Activated CD8-positive, alpha-beta memory T cell treated with anti-CD3 and anti-CD28 coated beads for 24 hours (primary cell): Measurements from ENCODE around the gene KREMEN1.
A peak's percentile ranks its signal among the peaks of the same experiment; 100 is the strongest.
"Not testable (repeated sequence)": the region's sequence is repeated elsewhere in the genome, so short reads cannot be mapped to it uniquely, and the experiment has no call there.

ENCODE experiments used
- DNase-seq: peaks from one replicate; pipeline ENCODE4 v3.0.0-alpha.2; 2020

KREMEN1 gene

DNA sequence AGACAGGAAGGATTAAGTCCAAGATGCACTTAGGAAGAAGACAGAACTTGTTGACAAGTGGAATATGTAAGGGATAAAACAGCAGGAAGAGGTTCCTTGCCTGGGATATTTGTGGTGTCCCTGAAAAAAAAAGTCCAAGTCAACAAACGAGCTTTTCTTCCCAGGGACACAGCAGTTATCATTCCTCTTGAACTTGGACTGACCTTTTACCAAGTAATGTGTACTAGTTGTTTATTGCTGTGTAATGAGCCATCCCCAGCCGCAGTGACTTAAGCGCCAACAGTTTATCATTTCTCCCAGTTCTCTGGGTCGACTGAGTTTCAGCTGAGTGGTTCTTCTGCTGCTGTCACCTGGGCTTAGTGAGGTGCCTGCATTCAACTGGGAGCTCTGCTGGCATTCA, 37.0 kb downstream of the KREMEN1 start:
- DNase-seq, result no peak

DNA sequence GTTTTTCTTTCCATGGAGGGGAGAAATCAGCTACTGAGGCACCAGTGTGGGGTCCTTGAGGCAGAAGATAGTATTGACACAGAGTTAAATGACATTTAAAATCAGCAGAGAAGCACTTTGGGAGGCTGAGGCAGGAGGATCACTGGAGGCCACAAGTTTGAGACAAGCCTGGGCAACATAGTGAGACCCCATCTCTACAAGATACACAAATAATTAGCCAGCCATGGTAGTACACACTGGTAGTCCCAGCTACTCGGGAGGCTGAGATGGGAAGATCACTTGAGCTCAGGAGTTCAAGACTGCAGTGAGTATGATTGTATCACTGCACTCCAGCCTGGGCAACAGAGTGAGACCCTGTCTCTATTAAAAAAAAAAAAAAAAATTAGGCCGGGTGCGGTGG, 38.1 kb downstream of the KREMEN1 start:
- DNase-seq, result no peak

DNA sequence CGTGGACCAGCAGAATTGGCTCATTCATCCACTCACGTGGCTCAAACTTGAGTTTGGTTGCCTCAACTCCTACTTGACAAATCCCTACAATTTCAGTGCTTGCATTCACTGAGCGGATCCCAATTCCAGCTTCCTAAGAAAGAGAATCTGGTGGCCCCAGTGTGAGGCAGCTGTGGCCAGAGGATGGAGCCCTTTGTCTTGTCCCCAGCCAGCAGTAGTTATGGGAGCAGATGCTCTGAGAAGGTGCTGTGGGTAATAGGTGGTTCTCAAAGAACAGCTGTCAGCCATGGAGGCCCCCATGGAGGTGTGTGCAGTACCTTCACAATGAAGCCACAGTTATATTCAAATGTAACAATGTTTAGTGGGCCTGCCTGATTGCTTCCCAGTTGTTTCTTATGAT, 39.3 kb downstream of the KREMEN1 start:
- DNase-seq, result no peak

DNA sequence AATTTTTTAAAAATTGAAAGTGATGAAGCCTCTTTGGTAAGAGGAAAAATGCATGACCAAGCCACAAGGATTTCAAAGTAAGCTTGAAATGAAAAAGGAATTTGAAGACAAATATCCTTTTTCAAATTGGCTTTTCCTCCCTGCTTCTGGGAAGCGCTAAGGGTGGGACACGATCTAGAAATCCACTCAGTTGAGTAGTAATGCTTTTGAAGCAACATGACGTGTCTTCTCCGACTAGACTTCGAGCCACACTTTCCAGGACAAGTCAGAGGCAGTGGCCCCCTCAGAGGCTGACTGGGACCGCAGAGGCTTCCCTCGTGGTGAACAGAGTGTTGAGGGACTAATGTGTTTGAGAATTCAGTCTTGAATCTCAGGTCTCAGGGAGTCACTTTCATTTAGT, 39.8 kb downstream of the KREMEN1 start:
- no peak for DNase-seq

DNA sequence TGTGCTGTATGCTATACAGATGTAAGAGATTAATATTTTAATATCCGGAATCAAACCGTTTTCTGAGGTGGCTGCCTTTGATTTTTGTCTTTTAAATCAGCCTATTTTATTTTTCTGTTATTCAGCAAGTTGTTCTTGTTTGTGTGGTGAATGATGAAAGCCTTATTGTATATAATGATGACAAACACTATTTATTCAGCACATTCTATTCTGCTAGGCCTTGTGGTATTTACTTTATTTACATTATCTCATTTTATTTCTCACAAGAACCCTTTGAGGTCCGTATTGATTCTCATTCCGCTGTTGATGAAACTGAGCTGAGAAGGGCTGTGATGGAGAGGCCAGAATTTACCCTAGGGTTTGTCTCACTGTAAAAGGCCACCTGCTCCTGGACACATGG, 40.5 kb downstream of the KREMEN1 start:
- DNase-seq, result no peak

DNA sequence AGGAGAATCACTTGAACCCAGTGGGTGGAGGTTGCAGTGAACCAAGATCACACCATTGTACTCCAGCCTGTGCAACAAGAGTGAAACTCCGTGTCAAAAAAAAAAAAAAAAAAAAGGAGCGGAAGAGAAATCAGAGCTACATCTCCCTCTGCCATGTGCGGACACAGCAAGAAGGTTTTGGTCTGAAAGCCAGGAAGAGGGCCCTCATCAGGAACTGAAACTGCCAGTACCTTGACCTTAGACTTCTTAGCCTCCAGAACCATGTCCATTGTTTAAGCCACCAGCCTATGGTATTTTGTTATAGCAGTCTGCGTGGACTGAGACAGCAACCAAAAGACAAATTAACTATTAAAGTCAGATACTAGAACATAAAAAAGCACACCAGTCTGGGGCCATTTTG, 41.6 kb downstream of the KREMEN1 start:
- no peak for DNase-seq

DNA sequence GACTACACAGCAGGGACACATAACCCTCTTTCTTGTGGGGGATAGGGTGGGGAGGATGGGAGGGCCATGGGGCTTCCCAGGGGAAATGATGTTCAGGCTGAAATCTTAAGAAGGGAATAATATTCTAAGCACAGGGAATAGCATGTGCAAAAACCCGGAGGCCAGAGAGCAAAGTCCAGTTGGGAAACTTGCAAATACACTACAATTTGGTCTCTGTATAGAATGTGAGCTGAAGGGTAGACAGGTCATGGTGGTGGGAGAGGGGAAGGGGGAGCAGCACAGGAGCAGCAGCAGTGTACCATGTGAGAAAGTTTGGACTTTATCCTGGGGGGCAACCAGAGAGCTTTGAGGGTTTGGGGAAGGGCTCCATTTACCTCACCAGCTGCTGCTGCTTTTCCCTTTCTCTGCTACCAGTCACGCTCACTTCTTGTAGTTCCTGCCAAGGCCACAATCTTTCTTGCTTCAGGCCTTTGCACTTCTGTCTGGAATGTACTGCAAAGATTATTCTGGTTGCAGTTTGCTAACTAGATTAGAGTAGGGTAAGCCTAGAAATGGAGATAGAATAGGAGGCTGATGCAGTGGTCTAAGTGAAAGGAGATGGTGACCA, 43.0 kb downstream of the KREMEN1 start:
- no peak for DNase-seq

DNA sequence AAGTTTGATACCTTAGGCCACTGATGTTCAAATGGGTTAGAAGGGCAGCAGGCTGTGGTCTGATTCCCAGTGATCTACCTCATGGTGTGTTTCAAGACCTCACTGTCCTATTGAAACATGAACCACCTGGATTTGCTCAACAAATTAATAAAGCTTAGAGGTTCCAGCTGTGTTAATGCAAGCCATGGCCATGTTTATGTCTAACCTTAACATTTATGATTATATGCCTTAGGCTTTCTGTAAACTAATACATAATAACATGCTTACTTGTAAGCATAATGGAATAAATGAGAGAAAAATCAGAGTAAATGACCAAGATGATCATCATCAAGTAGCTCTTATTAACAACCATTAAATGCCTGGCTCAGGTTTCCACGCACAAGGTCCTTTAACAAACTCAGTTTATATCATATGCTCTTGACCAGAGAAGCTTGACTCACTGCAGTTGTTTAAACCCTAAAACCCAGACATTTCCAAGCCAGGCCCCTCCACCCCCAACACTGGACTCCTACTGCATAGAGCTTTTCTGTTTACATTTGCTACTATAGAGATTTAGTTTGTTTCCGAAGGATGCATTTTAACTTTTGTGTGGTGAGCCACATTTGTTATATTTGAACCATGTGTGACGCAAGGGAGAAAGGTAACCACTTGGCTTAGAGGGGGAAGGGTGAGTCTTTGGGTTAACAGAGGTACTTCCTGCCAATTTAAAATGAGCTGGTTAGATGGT, 43.7 kb downstream of the KREMEN1 start:
- no peak for DNase-seq

DNA sequence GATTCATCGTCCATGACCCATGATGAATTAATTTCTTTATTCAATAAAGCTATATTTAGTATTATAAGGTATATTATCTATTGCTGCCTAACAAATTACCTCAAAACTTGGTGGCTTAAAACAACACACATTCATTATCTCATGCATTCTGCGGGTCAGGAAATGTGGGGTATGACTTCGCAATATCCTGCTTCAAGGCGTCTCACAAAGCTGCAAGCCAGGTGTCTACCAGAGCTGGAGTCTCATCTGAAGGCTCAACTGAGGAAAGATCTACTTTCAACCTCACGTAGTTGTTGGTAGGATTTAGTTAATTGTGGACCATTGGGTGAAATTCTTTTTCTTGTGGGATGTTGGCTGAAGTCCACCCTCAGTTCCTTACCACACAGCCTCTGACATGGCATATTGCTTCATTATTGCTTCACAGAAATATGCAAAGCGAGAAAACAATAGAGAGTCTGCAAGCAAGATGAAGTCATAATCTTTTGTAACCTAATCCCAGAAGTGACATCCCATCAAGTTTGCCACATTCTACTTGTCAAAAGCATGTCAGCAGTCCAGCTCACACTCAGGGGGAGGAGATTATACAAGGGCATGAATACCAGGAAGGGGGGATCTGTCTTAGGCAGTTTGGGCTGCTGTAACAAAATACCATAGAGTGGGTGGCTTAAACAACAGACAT, 45.1 kb downstream of the KREMEN1 start:
- no peak for DNase-seq

DNA sequence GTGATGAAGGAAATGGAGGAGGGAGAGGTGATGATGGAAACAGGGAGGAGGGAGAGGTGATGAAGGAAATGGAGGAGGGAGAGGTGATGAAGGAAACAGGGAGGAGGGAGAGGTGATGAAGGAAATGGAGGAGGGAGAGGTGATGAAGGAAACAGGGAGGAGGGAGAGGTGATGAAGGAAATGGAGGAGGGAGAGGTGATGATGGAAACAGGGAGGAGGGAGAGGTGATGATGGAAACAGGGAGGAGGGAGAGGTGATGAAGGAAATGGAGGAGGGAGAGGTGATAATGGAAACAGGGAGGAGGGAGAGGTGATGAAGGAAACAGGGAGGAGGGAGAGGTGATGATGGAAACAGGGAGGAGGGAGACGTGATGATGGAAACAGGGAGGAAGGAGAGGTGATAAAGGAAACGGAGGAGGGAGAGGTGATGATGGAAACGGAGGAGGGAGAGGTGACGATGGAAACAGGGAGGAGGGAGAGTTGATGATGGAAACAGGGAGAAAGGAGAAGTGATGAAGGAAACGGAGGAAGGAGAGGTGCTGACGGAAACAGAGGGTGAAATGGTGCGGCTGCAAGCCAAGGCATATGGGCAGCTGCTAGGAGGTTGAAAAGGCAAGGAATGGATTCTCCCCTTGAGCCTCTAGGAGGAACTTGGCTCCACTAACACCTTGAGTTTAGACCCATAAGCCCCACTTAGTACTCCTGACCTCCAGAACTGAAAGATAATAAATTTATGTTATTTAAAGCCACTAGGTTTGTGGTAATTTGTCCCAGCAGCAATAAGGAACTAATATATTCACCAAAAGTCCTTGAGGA, 47.5 kb downstream of the KREMEN1 start:
- not testable (repeated sequence) for DNase-seq

- no peak for DNase-seq
Observed at GRCh38 chr22:29121124-29121523, 48.3 kb downstream of the KREMEN1 start.

DNA sequence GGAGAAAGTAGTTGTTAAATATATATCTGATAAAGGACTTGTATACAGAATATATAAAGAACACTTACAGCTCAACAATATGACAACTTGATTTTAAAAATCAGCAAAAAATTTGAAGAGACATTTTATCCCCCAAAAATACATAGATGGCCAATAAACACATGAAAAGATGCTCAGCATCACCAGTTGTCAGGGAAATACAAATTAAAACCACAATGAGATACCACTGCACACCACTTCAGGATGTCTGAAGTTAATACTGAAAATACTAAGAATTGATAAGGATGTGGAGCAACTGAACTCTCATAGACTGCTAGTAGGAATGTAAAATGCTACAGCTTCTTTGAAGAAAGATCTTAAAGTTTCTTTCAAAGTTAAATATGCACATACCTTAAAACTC, 49.2 kb downstream of the KREMEN1 start:
- DNase-seq, result no peak

DNA sequence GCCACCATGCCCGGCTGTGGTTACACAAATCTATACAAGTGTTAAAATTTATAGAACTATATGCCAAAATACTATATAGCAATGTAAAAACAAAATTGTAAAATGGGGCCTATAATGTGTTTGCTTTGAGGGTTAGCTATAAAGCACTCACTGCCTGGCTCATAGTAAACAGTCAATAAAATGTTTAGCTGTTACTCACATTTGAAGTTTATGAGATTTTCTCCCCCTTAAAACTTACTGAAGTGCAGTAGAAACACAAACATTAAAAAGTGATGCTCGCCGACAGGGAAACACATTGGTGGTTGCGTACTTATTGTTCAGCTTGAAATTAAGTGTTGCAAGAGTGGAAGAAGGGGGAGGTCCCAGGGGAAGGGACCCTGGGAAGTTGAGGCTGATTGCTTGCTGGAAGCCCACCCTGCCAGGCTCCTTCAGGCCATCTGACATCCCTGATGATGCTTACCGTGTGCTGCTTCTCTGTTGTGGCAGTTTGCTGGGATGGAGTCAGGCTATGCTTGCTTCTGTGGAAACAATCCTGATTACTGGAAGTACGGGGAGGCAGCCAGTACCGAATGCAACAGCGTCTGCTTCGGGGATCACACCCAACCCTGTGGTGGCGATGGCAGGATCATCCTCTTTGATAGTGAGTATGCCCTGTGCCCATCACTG, 52.1 kb downstream of the KREMEN1 start:
- DNase-seq, result no peak

- DNase-seq, result no peak
Observed at GRCh38 chr22:29125443-29125778, 52.6 kb downstream of the KREMEN1 start.

DNA sequence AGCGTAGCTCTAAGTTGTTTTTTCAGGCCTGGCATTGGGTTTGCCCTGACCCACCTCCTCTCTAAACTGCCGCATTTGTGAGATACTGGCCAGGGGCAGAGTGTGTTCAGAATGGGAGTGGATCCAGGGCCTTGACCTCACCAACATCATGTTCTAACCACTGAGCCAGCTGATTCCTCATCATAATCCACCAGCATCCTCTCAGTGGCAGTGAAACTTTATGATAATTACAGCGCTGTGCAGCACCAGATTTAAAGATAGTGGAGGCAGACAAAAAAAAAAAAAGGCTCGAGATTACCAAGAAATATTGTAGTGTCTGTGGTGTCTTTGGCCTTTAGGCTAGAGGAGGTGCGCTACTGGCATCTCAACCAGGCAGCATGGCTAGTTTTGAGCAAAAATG, 53.0 kb downstream of the KREMEN1 start:
- DNase-seq, result no peak

GRCh38 chr22:29126670-29127395, 54.0 kb downstream of the KREMEN1 start:
- no peak for DNase-seq

GRCh38 chr22:29128891-29129807, 56.3 kb downstream of the KREMEN1 start:
- peak; percentile 42 for DNase-seq

DNA sequence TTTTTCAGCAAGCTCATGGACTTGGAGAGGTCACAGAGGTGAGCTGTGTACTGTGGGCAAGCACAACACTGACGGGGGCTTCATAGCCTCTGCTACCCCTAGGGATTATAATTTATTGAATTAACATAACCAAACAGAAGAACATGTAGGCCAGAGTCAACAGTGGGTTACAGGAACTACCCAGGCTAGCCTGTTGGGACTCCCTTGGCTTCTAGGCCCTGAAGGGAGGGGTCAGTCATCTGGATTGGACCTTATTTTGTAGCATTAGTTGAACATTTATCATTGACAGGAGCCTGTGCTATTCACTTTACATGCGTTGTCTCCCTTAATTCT, 56.9 kb downstream of the KREMEN1 start:
- no peak for DNase-seq

DNA sequence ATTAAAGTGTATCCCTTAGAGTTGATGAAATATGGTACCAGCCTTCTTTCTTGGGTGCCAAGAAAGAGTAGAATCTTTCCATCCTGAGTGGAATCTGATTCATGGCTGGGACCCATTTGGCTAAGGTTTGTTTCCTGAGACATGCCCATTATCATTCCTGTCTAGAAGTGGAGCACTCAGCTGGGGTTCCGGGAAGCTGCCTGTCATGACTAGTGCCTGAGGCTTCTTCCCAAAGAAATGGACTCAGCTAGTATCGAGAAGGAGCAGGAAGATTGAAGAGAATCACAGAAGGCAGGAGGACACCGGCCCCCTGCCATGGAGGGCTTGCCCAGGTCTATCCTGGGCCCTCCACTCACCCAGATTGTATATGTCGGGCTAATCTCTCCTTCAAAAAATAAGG, 57.6 kb downstream of the KREMEN1 start:
- peak; percentile 11 for DNase-seq

DNA sequence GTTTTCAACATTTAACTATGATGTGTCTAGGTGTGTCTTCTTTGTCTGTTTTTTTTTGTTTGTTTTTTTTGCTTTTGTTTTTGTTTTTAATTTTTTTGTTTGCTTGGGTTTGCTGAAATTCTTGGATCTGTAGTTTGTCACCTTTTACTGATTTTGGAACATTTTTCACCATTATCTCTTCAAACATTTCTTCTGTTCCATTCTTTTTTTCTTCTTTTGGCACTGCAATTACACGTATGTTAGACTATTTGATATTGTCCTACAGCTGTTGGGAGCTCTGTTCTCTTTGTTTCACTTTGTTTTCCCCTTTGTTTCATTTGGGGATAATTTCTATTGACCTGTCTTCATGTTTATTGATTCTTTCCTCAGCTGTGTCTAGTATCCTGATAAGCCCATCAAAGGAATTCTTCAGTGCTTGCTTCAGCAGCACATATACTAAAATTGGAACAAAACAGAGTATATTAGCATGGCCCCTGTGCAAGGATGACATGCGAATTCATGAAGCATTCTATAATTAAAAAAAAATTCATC, 60.8 kb downstream of the KREMEN1 start:
- no peak for DNase-seq

- no peak for DNase-seq
Observed at GRCh38 chr22:29134448-29134847, 61.6 kb downstream of the KREMEN1 start.
